H4 (cell line): ENCODE measurements around the gene PARP12. TPM values are rescaled to one million over a fixed set of nuclear protein-coding genes. Genes with fewer than 3 reads are reported as not detected.

Experiments used
- DNase-seq: peaks from one replicate; pipeline ENCODE4 v3.0.0-alpha.2; 2015; ENCODE audit warnings: low spot score
- total RNA-seq: library from RNA; depleted of rRNA; stranded (reverse); fragments of >200 nt; shearing (Covaris generic); gene quantifications from 2 replicates; pipeline ENCODE4 v1.2.3, GENCODE V29; 2014

PARP12 gene
- total RNA-seq, 1 experiment from 2014 or later, result 26.7 TPM

GRCh38 chr7:140035400-140036223, 27.1 kb downstream of the PARP12 start:
- DNase-seq, result no peak

GRCh38 chr7:140034421-140034820, 28.3 kb downstream of the PARP12 start:
- DNase-seq, result no peak

- DNase-seq, result no peak
Measured at GRCh38 chr7:140033779-140034363, 28.9 kb downstream of the PARP12 start.

- DNase-seq, result no peak
Measured at GRCh38 chr7:140033036-140033435, 29.7 kb downstream of the PARP12 start.

- no peak for DNase-seq
Measured at GRCh38 chr7:140031364-140031763, 31.4 kb downstream of the PARP12 start.

- no peak for DNase-seq
Measured at GRCh38 chr7:140029072-140029471, 33.7 kb downstream of the PARP12 start.

GRCh38 chr7:140028311-140028710, 34.4 kb downstream of the PARP12 start:
- no peak for DNase-seq

GRCh38 chr7:140027858-140028257, 34.9 kb downstream of the PARP12 start:
- DNase-seq, result no peak

GRCh38 chr7:140026935-140027334, 35.8 kb downstream of the PARP12 start:
- no peak for DNase-seq

GRCh38 chr7:140025814-140026433, 36.8 kb downstream of the PARP12 start:
- DNase-seq, result no peak

GRCh38 chr7:140025241-140025640, 37.5 kb downstream of the PARP12 start:
- no peak for DNase-seq

- DNase-seq, result no peak
Measured at GRCh38 chr7:140024585-140024984, 38.2 kb downstream of the PARP12 start.

GRCh38 chr7:140023728-140024127, 39.0 kb downstream of the PARP12 start:
- DNase-seq, result no peak

- DNase-seq, result no peak
Measured at GRCh38 chr7:140022582-140023211, 40.1 kb downstream of the PARP12 start.

- no peak for DNase-seq
Measured at GRCh38 chr7:140021603-140022002, 41.1 kb downstream of the PARP12 start.

GRCh38 chr7:140019606-140020005, 43.1 kb downstream of the PARP12 start:
- no peak for DNase-seq

- DNase-seq, result no peak
Measured at GRCh38 chr7:140019172-140019571, 43.6 kb downstream of the PARP12 start.

- DNase-seq, result no peak
Measured at GRCh38 chr7:140018125-140019043, 44.4 kb downstream of the PARP12 start.

- no peak for DNase-seq
Measured at GRCh38 chr7:140017543-140017942, 45.2 kb downstream of the PARP12 start.

- DNase-seq, result no peak
Measured at GRCh38 chr7:140017034-140017433, 45.7 kb downstream of the PARP12 start.

GRCh38 chr7:140016540-140016939, 46.2 kb downstream of the PARP12 start:
- DNase-seq, result no peak
